CD4-positive, alpha-beta T cell (primary cell): Measurements from ENCODE around the gene EPB41L1. TPM values are rescaled to one million over a fixed set of nuclear protein-coding genes. Genes with fewer than 3 reads are reported as not detected.

ENCODE experiments used
- ATAC-seq: fragments of 200-7000 bp; cut with Tn5 transposase; one replicate; pipeline ENCODE4 v1.10.0; 2022; ENCODE audit warnings: mild to moderate bottlenecking; ENCODE audit not compliant: poor library complexity
- CTCF ChIA-PET: fragments of 350-600 bp; sonication (Branson Sonifier 250); formaldehyde crosslinking; loops from one replicate; lab custom pipeline; 2021; ENCODE audit warnings: antibody characterized with exemption, inconsistent platforms; lab: Charles Lee
- POLR2A ChIA-PET: fragments of 350-600 bp; sonication (Branson Sonifier 250); formaldehyde crosslinking; loops from one replicate; lab custom pipeline; 2021; ENCODE audit warnings: antibody characterized with exemption, inconsistent platforms; lab: Charles Lee
- DNase-seq, 14 experiments: peaks; one replicate each; pipeline ENCODE4 v3.0.0-alpha.2; 2013 to 2020; ENCODE audit warnings: mixed read lengths in 2 of 14
- H3K27ac ChIP-seq, 2 donors: one replicate each; pipeline versions ENCODE4 v1.5.1 to v1.7.0; 2013; ENCODE audit warnings: low read length in 2 of 2, low read depth in 1 of 2, mild to moderate bottlenecking in 1 of 2
- H3K27me3 ChIP-seq, 2 experiments: 1 replicate in 1 of 2; 2 replicates in 1 of 2; pipeline versions ENCODE4 v1.6.1 to v1.7.0; 2013; ENCODE audit warnings: low read length in 2 of 2, control low read depth in 1 of 2, mild to moderate bottlenecking in 1 of 2, moderate library complexity in 1 of 2; ENCODE audit not compliant: insufficient read depth in 2 of 2, control insufficient read depth in 1 of 2
- H3K36me3 ChIP-seq: one replicate; pipeline ENCODE4 v1.6.1; 2013; ENCODE audit warnings: low read length, control low read depth; ENCODE audit not compliant: insufficient read depth
- H3K4me1 ChIP-seq: one replicate; pipeline ENCODE4 v1.6.1; 2013; ENCODE audit warnings: low read length, control low read depth; ENCODE audit not compliant: insufficient read depth
- H3K4me3 ChIP-seq: one replicate; pipeline ENCODE4 v1.5.1; 2013; ENCODE audit warnings: mild to moderate bottlenecking, low read length, moderate library complexity
- H3K9me3 ChIP-seq, 2 experiments: 1 replicate in 1 of 2; 2 replicates in 1 of 2; pipeline versions ENCODE4 v1.6.1 to v1.7.0; 2013; ENCODE audit warnings: low read length in 2 of 2, mild to moderate bottlenecking in 2 of 2, control low read depth in 1 of 2, moderate library complexity in 1 of 2; ENCODE audit not compliant: control insufficient read depth in 1 of 2, insufficient read depth in 1 of 2
- H3K27ac Mint-ChIP-seq: one replicate; pipeline ENCODE4 v1.8.0; 2020; ENCODE audit warnings: mixed read lengths
- H3K27me3 Mint-ChIP-seq: one replicate; pipeline ENCODE4 v1.8.0; 2021; ENCODE audit warnings: mixed read lengths
- H3K36me3 Mint-ChIP-seq: one replicate; pipeline ENCODE4 v1.8.0; 2021; ENCODE audit warnings: low read depth, mixed read lengths
- H3K4me1 Mint-ChIP-seq: one replicate; pipeline ENCODE4 v1.8.0; 2021; ENCODE audit warnings: low read depth, mixed read lengths
- H3K4me3 Mint-ChIP-seq: one replicate; pipeline ENCODE4 v1.8.0; 2020; ENCODE audit warnings: mild to moderate bottlenecking, mixed read lengths
- H3K9me3 Mint-ChIP-seq: one replicate; pipeline ENCODE4 v1.8.0; 2020; ENCODE audit warnings: mixed read lengths
- intact Hi-C, 2 experiments: fragments of 100-400 bp; cut with DNase I in 1 of 2; cut with micrococcal nuclease in 1 of 2; formaldehyde crosslinking; loops; one replicate each; pipeline versions ENCODE4 v1.15.1 to v1.9.0; 2023 to 2025; cut with DNase I, micrococcal nuclease
- total RNA-seq, 174 experiments: library from RNA in 2 of 174; stranded (reverse) in 2 of 174; gene quantifications; one replicate each; pipeline ENCODE4 v1.2.3 and lab custom pipeline; 2021 to 2026
- TF ChIP-seq, protein P1 (sequence below): fragments of 200-600 bp; IDR thresholded peaks from one replicate; pipeline ENCODE4 v1.8.0; 2022; ENCODE audit warnings: antibody characterized with exemption, mild to moderate bottlenecking

EPB41L1 gene
- total RNA-seq, 2 experiments from 2014 or later = 0.19 to 0.25 TPM

DNA sequence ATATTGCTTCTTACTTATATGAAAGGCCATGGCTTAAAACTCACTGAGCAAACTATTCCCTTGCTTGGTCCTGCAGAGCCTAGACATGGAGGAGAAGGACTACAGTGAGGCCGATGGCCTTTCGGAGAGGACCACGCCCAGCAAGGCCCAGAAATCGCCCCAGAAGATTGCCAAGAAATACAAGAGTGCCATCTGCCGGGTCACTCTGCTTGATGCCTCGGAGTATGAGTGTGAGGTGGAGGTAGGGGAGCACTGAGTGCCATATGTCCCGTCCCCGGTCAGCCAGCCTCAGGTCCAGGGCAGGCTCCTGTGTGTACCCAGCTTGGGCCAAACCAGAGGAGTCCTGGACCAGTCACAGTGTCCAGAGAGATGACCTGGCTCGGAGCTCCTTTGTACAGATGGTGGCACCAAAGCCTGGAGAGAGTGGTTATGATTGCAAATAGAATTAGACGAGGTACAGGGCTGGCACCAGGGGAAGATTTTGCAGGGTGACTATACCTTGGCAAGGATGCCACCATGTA, 21.0 kb downstream of the EPB41L1 start:
- POLR2A ChIA-PET = no interaction called here
- Mint-ChIP-seq H3K27me3 (no peaks in the 10 kb centered on the region), H3K9me3 (no peaks in the 10 kb centered on the region), H3K27ac (no peak overlapping the region), H3K36me3 (no peaks in the 10 kb centered on the region), H3K4me1 (peaks cover 7% of the 10 kb centered on the region), H3K4me3 (no peak overlapping the region)
- DNase-seq (no peak), ATAC-seq (no peak)
- Histone ChIP-seq H3K27me3 (peaks cover 0 to 2% of the 10 kb centered on the region in 2 experiments), H3K27ac (no peak overlapping the region), H3K36me3 (no peaks in the 10 kb centered on the region), H3K4me1 (peaks cover 5% of the 10 kb centered on the region), H3K9me3 (no peaks in the 10 kb centered on the region), H3K4me3 (no peak overlapping the region)
- TF ChIP-seq, protein P1, sequence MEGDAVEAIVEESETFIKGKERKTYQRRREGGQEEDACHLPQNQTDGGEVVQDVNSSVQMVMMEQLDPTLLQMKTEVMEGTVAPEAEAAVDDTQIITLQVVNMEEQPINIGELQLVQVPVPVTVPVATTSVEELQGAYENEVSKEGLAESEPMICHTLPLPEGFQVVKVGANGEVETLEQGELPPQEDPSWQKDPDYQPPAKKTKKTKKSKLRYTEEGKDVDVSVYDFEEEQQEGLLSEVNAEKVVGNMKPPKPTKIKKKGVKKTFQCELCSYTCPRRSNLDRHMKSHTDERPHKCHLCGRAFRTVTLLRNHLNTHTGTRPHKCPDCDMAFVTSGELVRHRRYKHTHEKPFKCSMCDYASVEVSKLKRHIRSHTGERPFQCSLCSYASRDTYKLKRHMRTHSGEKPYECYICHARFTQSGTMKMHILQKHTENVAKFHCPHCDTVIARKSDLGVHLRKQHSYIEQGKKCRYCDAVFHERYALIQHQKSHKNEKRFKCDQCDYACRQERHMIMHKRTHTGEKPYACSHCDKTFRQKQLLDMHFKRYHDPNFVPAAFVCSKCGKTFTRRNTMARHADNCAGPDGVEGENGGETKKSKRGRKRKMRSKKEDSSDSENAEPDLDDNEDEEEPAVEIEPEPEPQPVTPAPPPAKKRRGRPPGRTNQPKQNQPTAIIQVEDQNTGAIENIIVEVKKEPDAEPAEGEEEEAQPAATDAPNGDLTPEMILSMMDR = no peak
- CTCF ChIA-PET = no interaction called here
- intact Hi-C loops = no loop called here

- no peak overlapping the region for H3K27ac ChIP-seq
- ChIA-PET POLR2A (no interaction called here), CTCF (no interaction called here)
- H3K4me1 Mint-ChIP-seq = peaks cover 7% of the 10 kb centered on the region
- no peak overlapping the region for H3K4me3 Mint-ChIP-seq
- no peak overlapping the region for H3K27ac Mint-ChIP-seq
- no peaks in the 10 kb centered on the region for H3K36me3 ChIP-seq
- ATAC-seq (no peak), DNase-seq (no peak)
- no peaks in the 10 kb centered on the region for H3K9me3 Mint-ChIP-seq
- H3K27me3 ChIP-seq = peaks cover 0 to 2% of the 10 kb centered on the region in 2 experiments
- TF ChIP-seq, protein P1 = no peak
- peaks cover 5% of the 10 kb centered on the region for H3K4me1 ChIP-seq
- no peaks in the 10 kb centered on the region for H3K27me3 Mint-ChIP-seq
- H3K36me3 Mint-ChIP-seq = no peaks in the 10 kb centered on the region
- no peaks in the 10 kb centered on the region for H3K9me3 ChIP-seq
- H3K4me3 ChIP-seq = no peak overlapping the region
- intact Hi-C loops = no loop called here
These were observed 23.2 kb downstream of the EPB41L1 start for GRCh38 chr20:36177716-36178115.

- no peaks in the 10 kb centered on the region for H3K9me3 Mint-ChIP-seq
- H3K4me3 Mint-ChIP-seq = no peak overlapping the region
- Histone ChIP-seq H3K4me1 (no peaks in the 10 kb centered on the region), H3K9me3 (no peaks in the 10 kb centered on the region), H3K36me3 (no peaks in the 10 kb centered on the region), H3K27me3 (peaks cover 0 to 2% of the 10 kb centered on the region in 2 experiments), H3K4me3 (no peak overlapping the region), H3K27ac (no peak overlapping the region)
- TF ChIP-seq, protein P1 = no peak
- H3K27me3 Mint-ChIP-seq = no peaks in the 10 kb centered on the region
- no peaks in the 10 kb centered on the region for H3K4me1 Mint-ChIP-seq
- ATAC-seq (no peak), DNase-seq (no peak)
- H3K27ac Mint-ChIP-seq = no peak overlapping the region
- CTCF ChIA-PET = no interaction called here
- H3K36me3 Mint-ChIP-seq = no peaks in the 10 kb centered on the region
- POLR2A ChIA-PET = no interaction called here
- intact Hi-C loops = no loop called here
These were observed 24.8 kb downstream of the EPB41L1 start for GRCh38 chr20:36179170-36179945.
